ENCODE measurements around the gene SMIM32.

- TF ChIP-seq CTCF (IDR thresholded peaks at IDR 0.05) (no peak), POLR2AphosphoS5 (IDR thresholded peaks at IDR 0.05) (no peak), POLR2A (IDR thresholded peaks at IDR 0.05) (no peak)
Observed at GRCh38 chr5:136164226-136164625, 28.7 kb downstream of the SMIM32 start.

All from prostate gland (tissue), 2 donors.